H1 (cell line): ENCODE data around the gene SMNDC1. TPM values are rescaled to one million over a fixed set of nuclear protein-coding genes. Genes with fewer than 3 reads are reported as not detected.

Source experiments
- CTCF ChIA-PET: fragments of 300-600 bp; sonication (Branson Sonifier 250); formaldehyde crosslinking; loops from one replicate; lab custom pipeline; 2021; ENCODE audit not compliant: partially characterized antibody; lab: Charles Lee
- POLR2A ChIA-PET: fragments of 300-600 bp; sonication (Branson Sonifier 250); formaldehyde crosslinking; loops from one replicate; lab custom pipeline; 2021; ENCODE audit warnings: inconsistent platforms; ENCODE audit not compliant: partially characterized antibody; lab: Charles Lee
- DNase-seq, 2 experiments: peaks; one replicate each; pipeline versions ENCODE4 v3.0.0 to v3.0.0-alpha.2; 2010 to 2022; ENCODE audit warnings: low spot score in 2 of 2, low read depth in 1 of 2, mixed read lengths in 1 of 2
- FAIRE-seq: peaks from 2 replicates; lab custom pipeline; 2011; peaks lifted over from hg19 to GRCh38; lab: Jason Lieb, UNC
- H2AFZ ChIP-seq: 2 replicates; pipeline ENCODE4 v1.8.1; 2012; ENCODE audit warnings: low read length, inconsistent platforms
- H2AK5ac ChIP-seq: 2 replicates; pipeline ENCODE4 v1.6.1; 2013; ENCODE audit warnings: low read depth, low read length
- H2BK120ac ChIP-seq: replicated peaks from 2 replicates; pipeline ENCODE3; 2013; ENCODE audit warnings: low read depth, low read length, inconsistent platforms
- H2BK12ac ChIP-seq: 2 replicates; pipeline ENCODE4 v1.6.1; 2013; ENCODE audit warnings: low read depth, low read length
- H2BK15ac ChIP-seq: 2 replicates; pipeline ENCODE4 v1.6.1; 2013; ENCODE audit warnings: low read length
- H2BK20ac ChIP-seq: 2 replicates; pipeline ENCODE4 v1.6.1; 2013; ENCODE audit warnings: low read length
- H2BK5ac ChIP-seq: 2 replicates; pipeline ENCODE4 v1.6.1; 2013; ENCODE audit warnings: low read depth, low read length
- H3K14ac ChIP-seq: 2 replicates; pipeline ENCODE4 v1.6.1; 2013; ENCODE audit warnings: inconsistent platforms; ENCODE audit not compliant: insufficient read length
- H3K18ac ChIP-seq: 2 replicates; pipeline ENCODE4 v1.6.1; 2013; ENCODE audit warnings: low read length; ENCODE audit errors: extremely low read depth
- H3K23ac ChIP-seq: 2 replicates; pipeline ENCODE4 v1.6.1; 2013; ENCODE audit warnings: inconsistent platforms; ENCODE audit not compliant: insufficient read length
- H3K23me2 ChIP-seq: 2 replicates; pipeline ENCODE4 v1.6.1; 2013; ENCODE audit warnings: low read depth, low read length
- H3K27ac ChIP-seq: 2 replicates; pipeline ENCODE4 v1.6.1; 2011; ENCODE audit warnings: low read depth, low read length, inconsistent platforms
- H3K27me3 ChIP-seq, 4 experiments: replicated peaks in 1 of 4; 1 replicate in 1 of 4; 2 replicates in 3 of 4; pipeline versions ENCODE4 v1.6.1 to v1.8.1; 2011 to 2013; ENCODE audit warnings: low read length in 3 of 4, mild to moderate bottlenecking in 3 of 4, inconsistent platforms in 2 of 4, mixed read lengths in 2 of 4, moderate library complexity in 1 of 4; ENCODE audit not compliant: control insufficient read depth in 3 of 4, insufficient read depth in 3 of 4; ENCODE audit errors: extremely low read depth in 1 of 4
- H3K36me3 ChIP-seq, 4 experiments: 2 replicates each; pipeline versions ENCODE4 v1.6.1 to v1.8.1; 2011 to 2013; ENCODE audit warnings: mild to moderate bottlenecking in 4 of 4, low read length in 3 of 4, moderate library complexity in 2 of 4, control low read depth in 1 of 4, inconsistent platforms in 1 of 4; ENCODE audit not compliant: insufficient read depth in 4 of 4, control insufficient read depth in 2 of 4
- H3K4ac ChIP-seq: replicated peaks from 2 replicates; pipeline ENCODE3; 2013; ENCODE audit warnings: low read length, low read depth, mixed read lengths, inconsistent platforms; ENCODE audit not compliant: insufficient read length
- H3K4me1 ChIP-seq, 4 experiments: replicated peaks in 1 of 4; 1 replicate in 1 of 4; 2 replicates in 3 of 4; pipeline versions ENCODE4 v1.6.1 to v1.8.1; 2011 to 2013; ENCODE audit warnings: low read length in 3 of 4, inconsistent platforms in 2 of 4, mixed read lengths in 1 of 4; ENCODE audit not compliant: insufficient read depth in 4 of 4, control insufficient read depth in 3 of 4
- H3K4me2 ChIP-seq, 2 experiments: 2 replicates each; pipeline versions ENCODE4 v1.6.1 to v1.8.1; 2011 to 2013; ENCODE audit warnings: low read depth in 2 of 2, low read length in 2 of 2, control low read depth in 1 of 2, inconsistent platforms in 1 of 2, mild to moderate bottlenecking in 1 of 2; ENCODE audit not compliant: insufficient read depth in 1 of 2
- H3K4me3 ChIP-seq, 4 experiments: fragments of 200-600, 300-600 bp in 1 of 4; sonication (generic), shearing (Covaris generic), sonication (Bioruptor Twin) in 1 of 4; 2 replicates each; pipeline versions ENCODE4 v1.5.1 to v1.8.1; 2011 to 2016; ENCODE audit warnings: low read length in 4 of 4, low read depth in 3 of 4, control low read depth in 2 of 4, inconsistent platforms in 2 of 4, mild to moderate bottlenecking in 2 of 4, mixed read lengths in 1 of 4, moderate library complexity in 1 of 4; ENCODE audit not compliant: insufficient read depth in 2 of 4; ENCODE audit errors: extremely low read depth in 1 of 4
- H3K56ac ChIP-seq: replicated peaks from 2 replicates; pipeline ENCODE3; 2013; ENCODE audit warnings: low read depth, mild to moderate bottlenecking, mixed read lengths, low read length, inconsistent platforms; ENCODE audit not compliant: insufficient read length
- H3K79me1 ChIP-seq: 2 replicates; pipeline ENCODE4 v1.6.1; 2013; ENCODE audit warnings: low read depth, low read length, control low read depth
- H3K79me2 ChIP-seq, 2 experiments: 2 replicates each; pipeline versions ENCODE4 v1.6.1 to v1.8.1; 2012 to 2013; ENCODE audit warnings: low read length in 2 of 2, mild to moderate bottlenecking in 2 of 2, inconsistent platforms in 1 of 2; ENCODE audit not compliant: insufficient read depth in 2 of 2, control insufficient read depth in 1 of 2
- H3K9ac ChIP-seq, 4 experiments: replicated peaks in 1 of 4; 1 replicate in 1 of 4; 2 replicates in 3 of 4; pipeline versions ENCODE4 v1.6.1 to v1.8.1; 2011 to 2013; ENCODE audit warnings: low read depth in 3 of 4, low read length in 3 of 4, control low read depth in 2 of 4, mild to moderate bottlenecking in 2 of 4, moderate library complexity in 2 of 4, inconsistent platforms in 1 of 4; ENCODE audit errors: extremely low read depth in 1 of 4
- H3K9me3 ChIP-seq, 2 experiments: 2 replicates each; pipeline versions ENCODE4 v1.6.1 to v1.8.1; 2012 to 2013; ENCODE audit warnings: mild to moderate bottlenecking in 2 of 2, moderate library complexity in 2 of 2, control low read depth in 1 of 2, inconsistent platforms in 1 of 2, low read depth in 1 of 2, low read length in 1 of 2, mixed read lengths in 1 of 2; ENCODE audit not compliant: insufficient read depth in 2 of 2
- H4K20me1 ChIP-seq, 2 experiments: replicated peaks in 1 of 2; 2 replicates each; pipeline versions ENCODE3 to v1.8.1; 2011 to 2013; ENCODE audit warnings: inconsistent platforms in 2 of 2, low read length in 2 of 2, mild to moderate bottlenecking in 1 of 2; ENCODE audit not compliant: insufficient read depth in 2 of 2, control insufficient read depth in 1 of 2
- H4K5ac ChIP-seq: 2 replicates; pipeline ENCODE4 v1.6.1; 2013; ENCODE audit warnings: low read length, low read depth, mixed read lengths, inconsistent platforms; ENCODE audit not compliant: insufficient read length
- H4K8ac ChIP-seq: 2 replicates; pipeline ENCODE4 v1.8.0; 2013; ENCODE audit warnings: mild to moderate bottlenecking, moderate library complexity, low read length, inconsistent platforms; ENCODE audit not compliant: insufficient read depth; ENCODE audit errors: extremely low read depth
- H4K91ac ChIP-seq: replicated peaks from 2 replicates; pipeline ENCODE3; 2013; ENCODE audit warnings: low read length, mixed read lengths, inconsistent platforms; ENCODE audit not compliant: insufficient read length
- EZH2 ChIP-seq: fragments of 200-600 bp; sonication (generic); IDR thresholded peaks from 2 replicates; pipeline ENCODE4 v1.7.1; 2012; ENCODE audit warnings: low read depth, mild to moderate bottlenecking, moderate library complexity, low read length, inconsistent platforms; ENCODE audit not compliant: severe bottlenecking
- POLR2AphosphoS5 ChIP-seq: IDR thresholded peaks from 2 replicates; pipeline ENCODE4 v1.6.1; 2011; ENCODE audit warnings: low read depth, low read length
- WGBS, 2 experiments: shearing (Covaris generic) in 1 of 2; methylation state at CpG; one replicate each; pipeline versions ENCODE4 v1.1.6 to v1.1.7; 2013 to 2015; ENCODE audit warnings: low lambda C conversion rate in 2 of 2, mixed read lengths in 2 of 2, inconsistent platforms in 1 of 2, low coverage in 1 of 2, missing lambda C conversion rate in 1 of 2; ENCODE audit not compliant: insufficient replicate concordance in 2 of 2, insufficient coverage in 1 of 2, insufficient read length in 1 of 2; ENCODE audit errors: extremely low coverage in 1 of 2, missing lambda C conversion rate in 1 of 2; 5-methylcytosine and 5-hydroxymethylcytosine counted together
- polyA plus RNA-seq, 7 experiments: library from polyadenylated mRNA; depleted of rRNA in 3 of 7; stranded (reverse) in 5 of 7; unstranded in 2 of 7; fragments of >200 nt in 5 of 7; fragments of 200-250 nt in 2 of 7; gene quantifications; 1 replicate in 5 of 7; 2 replicates in 1 of 7; 4 replicates in 1 of 7; pipeline versions ENCODE4 v1.2.1 to v1.2.3, GENCODE V29; 2011 to 2013; ENCODE audit warnings: missing spikeins in 2 of 7, mixed read lengths in 2 of 7
- total RNA-seq: library from RNA; stranded (reverse); fragmentation: NEBNext Ultra II Directional; extraction: Animal tissue kit (Norgen Biotek cat#: 25700); gene quantifications from 2 replicates; pipeline ENCODE4 v1.2.1, GENCODE V29; 2021
- TF ChIP-seq, protein P1 (sequence below): IDR thresholded peaks from 2 replicates; pipeline ENCODE4 v1.6.1; 2012; ENCODE audit warnings: inconsistent platforms

Gene SMNDC1
- total and polyA plus RNA-seq, 2 of the 8 experiments (the other 6 are each of a cell fraction or from before 2014, with no cell fraction given), result 8.1 to 48.6 TPM

DNA sequence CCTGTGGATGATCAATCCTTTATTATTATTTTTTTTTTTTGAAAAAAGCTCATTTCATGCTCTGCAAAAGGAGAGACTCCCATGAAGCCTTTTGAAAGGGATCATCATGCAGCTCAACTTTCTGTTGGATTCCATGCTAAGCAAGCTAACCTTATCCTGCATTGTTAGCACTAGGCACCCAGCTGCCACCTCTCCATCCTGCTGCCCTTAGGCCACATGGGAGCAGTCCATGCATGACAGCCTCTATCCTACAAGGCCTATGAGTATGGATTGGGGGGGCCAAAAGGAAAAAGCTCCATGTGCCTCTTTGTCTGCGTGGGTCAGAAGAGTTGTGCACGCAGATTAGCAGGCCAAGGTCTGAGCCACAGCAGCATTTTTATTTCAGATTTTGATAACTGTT, 19.2 kb downstream of the SMNDC1 start:
- H2BK20ac ChIP-seq, result no peak overlapping the region
- H3K4me3 ChIP-seq, result no peak overlapping the region
- ChIA-PET CTCF (interaction anchor here (0.7 to 4.7 kb wide), 7 partner anchors 8 to 388 kb away, joined by 3 to 24 read pairs (median 4); partner anchors contain the start of gene MXI1), POLR2A (interaction anchor here (0.6 to 5.1 kb wide), 6 partner anchors 12 to 140 kb away, joined by 3 to 31 read pairs (median 4); no protein-coding TSS in a partner anchor)
- no peak overlapping the region for H3K18ac ChIP-seq
- H2BK120ac ChIP-seq, result no peak overlapping the region
- no peak overlapping the region for H4K5ac ChIP-seq
- no peak overlapping the region for H3K4me2 ChIP-seq
- no peaks in the 10 kb centered on the region for H3K79me2 ChIP-seq
- H3K23ac ChIP-seq, result no peak overlapping the region
- H3K4me1 ChIP-seq, result peaks cover 0 to 3% (median 2%) of the 10 kb centered on the region in 4 experiments; a peak in 3 of 7 replicates
- no peak overlapping the region for H2AFZ ChIP-seq
- H4K8ac ChIP-seq, result no peak overlapping the region
- H3K9me3 ChIP-seq, result no peaks in the 10 kb centered on the region
- H3K14ac ChIP-seq, result no peak overlapping the region
- no peak overlapping the region for H3K4ac ChIP-seq
- DNase-seq (no peak), FAIRE-seq (no peak)
- no peak overlapping the region for H3K27ac ChIP-seq
- no peak overlapping the region for H2AK5ac ChIP-seq
- no peak overlapping the region for H3K56ac ChIP-seq
- 0 out of 2 replicates have a peak, but pooled peaks have one; percentile 33 for TF ChIP-seq POLR2AphosphoS5
- TF ChIP-seq EZH2, result no peak
- TF ChIP-seq, protein P1, sequence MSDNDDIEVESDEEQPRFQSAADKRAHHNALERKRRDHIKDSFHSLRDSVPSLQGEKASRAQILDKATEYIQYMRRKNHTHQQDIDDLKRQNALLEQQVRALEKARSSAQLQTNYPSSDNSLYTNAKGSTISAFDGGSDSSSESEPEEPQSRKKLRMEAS, result 0 out of 2 replicates have a peak, but pooled peaks have one; percentile 25
- WGBS, 2 experiments, result 92% methylated on average over 2 of the region's 2 CpGs; no CpG with 5 or more reads in 1 of the 2 experiments
- H3K9ac ChIP-seq, result no peak overlapping the region
- H3K27me3 ChIP-seq, result no peaks in the 10 kb centered on the region
- H3K36me3 ChIP-seq, result peaks cover 0 to 28% (median 9%) of the 10 kb centered on the region in 4 experiments; a peak in 3 of 8 replicates
- no peak overlapping the region for H2BK12ac ChIP-seq
- H3K79me1 ChIP-seq, result no peaks in the 10 kb centered on the region
- no peak overlapping the region for H2BK5ac ChIP-seq
- H3K23me2 ChIP-seq, result no peaks in the 10 kb centered on the region
- H4K91ac ChIP-seq, result no peak overlapping the region
- H4K20me1 ChIP-seq, result peaks cover 0 to 3% of the 10 kb centered on the region in 2 experiments
- H2BK15ac ChIP-seq, result no peak overlapping the region
